ENCODE data around the gene CEPT1.

The CEPT1 gene

DNA sequence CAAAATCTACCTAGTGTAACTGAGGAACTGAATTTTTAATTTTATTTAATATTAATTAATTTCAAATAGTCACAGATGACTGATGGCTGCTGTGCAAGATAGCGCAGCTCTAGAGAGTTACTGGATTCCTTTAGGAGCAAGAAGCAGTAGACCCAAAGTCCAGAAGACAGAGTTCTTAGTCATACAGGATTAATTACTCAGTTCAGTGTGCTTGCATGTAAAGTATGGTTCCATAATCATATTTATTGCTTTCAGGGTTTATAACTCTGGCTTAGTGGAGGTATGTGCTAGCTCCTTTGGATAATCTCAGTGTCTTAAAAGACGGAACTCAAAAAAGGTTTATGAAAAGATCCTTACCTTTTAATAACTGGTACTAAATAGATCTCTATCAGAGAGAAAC is 17.4 kb downstream of the CEPT1 start:
- no peak overlapping the region for H3K4me3 ChIP-seq (ENCODE audit: control insufficient read depth, low read depth, low read length)
- TF ChIP-seq, protein P1, sequence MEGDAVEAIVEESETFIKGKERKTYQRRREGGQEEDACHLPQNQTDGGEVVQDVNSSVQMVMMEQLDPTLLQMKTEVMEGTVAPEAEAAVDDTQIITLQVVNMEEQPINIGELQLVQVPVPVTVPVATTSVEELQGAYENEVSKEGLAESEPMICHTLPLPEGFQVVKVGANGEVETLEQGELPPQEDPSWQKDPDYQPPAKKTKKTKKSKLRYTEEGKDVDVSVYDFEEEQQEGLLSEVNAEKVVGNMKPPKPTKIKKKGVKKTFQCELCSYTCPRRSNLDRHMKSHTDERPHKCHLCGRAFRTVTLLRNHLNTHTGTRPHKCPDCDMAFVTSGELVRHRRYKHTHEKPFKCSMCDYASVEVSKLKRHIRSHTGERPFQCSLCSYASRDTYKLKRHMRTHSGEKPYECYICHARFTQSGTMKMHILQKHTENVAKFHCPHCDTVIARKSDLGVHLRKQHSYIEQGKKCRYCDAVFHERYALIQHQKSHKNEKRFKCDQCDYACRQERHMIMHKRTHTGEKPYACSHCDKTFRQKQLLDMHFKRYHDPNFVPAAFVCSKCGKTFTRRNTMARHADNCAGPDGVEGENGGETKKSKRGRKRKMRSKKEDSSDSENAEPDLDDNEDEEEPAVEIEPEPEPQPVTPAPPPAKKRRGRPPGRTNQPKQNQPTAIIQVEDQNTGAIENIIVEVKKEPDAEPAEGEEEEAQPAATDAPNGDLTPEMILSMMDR (IDR thresholded peaks at IDR 0.05; ENCODE audit: control insufficient read depth, insufficient read depth, low read depth, low read length, missing control alignments): no peak
- no peak for DNase-seq (ENCODE audit: low read depth)

DNA sequence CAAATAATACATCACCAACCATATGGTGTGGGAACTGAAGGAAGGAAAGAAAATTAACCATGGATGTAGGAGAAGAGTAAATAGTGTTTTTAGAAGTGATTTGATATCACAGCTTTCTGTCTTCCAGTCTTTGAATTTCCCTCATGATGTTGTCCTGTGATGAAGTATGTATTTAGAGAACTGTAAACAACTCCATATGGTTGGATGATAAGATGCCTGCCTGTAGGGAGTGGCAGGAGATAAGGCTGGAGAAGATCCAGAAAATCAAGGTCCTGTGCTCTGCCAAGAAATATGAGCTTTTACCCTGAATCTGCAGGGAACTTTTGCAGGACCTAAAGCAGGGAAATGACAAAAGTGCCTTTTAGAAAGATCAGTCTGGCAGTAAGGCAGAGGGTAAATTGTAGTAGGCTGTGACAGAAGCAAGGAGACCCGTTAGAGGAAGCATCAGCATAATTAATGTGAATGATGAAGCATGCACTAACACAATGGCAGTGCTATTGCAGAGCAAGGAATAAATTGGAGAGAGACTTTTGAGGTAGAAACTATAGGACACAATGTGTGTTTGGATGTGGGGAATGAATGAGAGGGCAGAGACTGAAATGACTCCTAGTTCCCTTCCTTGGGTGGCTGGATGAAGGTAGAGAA is 21.9 kb downstream of the CEPT1 start:
- no peak overlapping the region for H3K4me3 ChIP-seq (ENCODE audit: control insufficient read depth, low read depth, low read length)
- DNase-seq (ENCODE audit: low read depth): no peak
- TF ChIP-seq, protein P1 (IDR thresholded peaks at IDR 0.05; ENCODE audit: control insufficient read depth, insufficient read depth, low read depth, low read length, missing control alignments): no peak

DNA sequence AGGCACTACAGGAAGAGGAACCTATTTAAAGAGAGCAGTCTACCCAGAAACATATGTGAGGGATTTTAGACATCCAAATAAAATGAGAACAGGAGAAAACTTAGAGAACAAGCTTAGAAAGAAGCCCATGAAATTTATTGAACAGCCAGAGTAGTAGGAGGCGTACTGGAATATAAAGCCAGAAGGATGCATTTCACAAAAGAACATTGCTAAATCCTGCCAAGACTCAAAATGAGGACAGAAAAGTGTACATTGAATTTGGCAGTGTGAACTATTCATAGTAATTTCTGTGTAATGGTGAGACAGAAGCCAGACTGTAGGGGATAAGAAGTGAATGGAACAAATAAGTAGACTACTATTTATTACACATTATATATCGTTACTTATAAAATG is 22.5 kb downstream of the CEPT1 start:
- TF ChIP-seq, protein P1 (IDR thresholded peaks at IDR 0.05; ENCODE audit: control insufficient read depth, insufficient read depth, low read depth, low read length, missing control alignments): no peak
- DNase-seq (ENCODE audit: low read depth): no peak
- H3K4me3 ChIP-seq (ENCODE audit: control insufficient read depth, low read depth, low read length): no peak overlapping the region

DNA sequence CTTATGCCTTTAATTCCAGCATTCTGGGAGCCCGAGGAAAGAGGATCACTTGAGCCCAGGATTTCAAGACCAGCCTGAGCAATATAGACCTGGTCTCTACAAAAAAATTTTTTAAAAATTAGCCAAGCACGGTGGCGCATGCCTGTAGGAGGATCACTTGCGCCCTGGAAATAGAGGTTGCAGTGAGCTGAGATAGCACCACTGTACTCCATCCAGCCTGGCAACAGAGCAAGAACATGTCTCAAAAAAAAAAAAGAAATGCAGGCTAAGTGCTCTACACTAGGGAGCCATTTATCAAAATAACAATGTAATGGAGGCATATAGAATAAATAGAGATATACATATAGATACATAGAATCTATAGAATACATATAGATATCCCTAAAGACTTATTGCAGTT is 23.3 kb downstream of the CEPT1 start:
- DNase-seq (ENCODE audit: low read depth): no peak
- H3K4me3 ChIP-seq (ENCODE audit: control insufficient read depth, low read depth, low read length): no peak overlapping the region
- TF ChIP-seq, protein P1 (IDR thresholded peaks at IDR 0.05; ENCODE audit: control insufficient read depth, insufficient read depth, low read depth, low read length, missing control alignments): no peak

DNA sequence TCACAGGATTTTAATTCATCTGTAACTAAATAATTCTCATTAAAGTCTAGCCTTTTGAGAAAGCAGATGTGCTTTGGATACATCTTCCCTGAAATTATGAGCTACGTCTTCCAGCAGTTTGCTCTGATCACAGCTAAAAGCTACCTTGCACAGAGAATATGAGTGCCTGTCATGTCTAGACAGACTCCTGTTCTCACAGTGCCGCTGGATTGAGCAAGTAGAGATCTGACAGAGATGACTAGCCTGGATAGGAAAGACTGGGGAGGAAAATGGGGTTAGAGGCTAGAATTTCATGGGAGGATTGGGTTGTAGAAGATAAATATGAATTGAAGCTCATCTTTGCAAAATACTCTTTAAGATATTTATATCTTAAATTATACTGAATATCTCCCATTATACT is 24.1 kb downstream of the CEPT1 start:
- no peak overlapping the region for H3K4me3 ChIP-seq (ENCODE audit: control insufficient read depth, low read depth, low read length)
- TF ChIP-seq, protein P1 (IDR thresholded peaks at IDR 0.05; ENCODE audit: control insufficient read depth, insufficient read depth, low read depth, low read length, missing control alignments): no peak
- DNase-seq (ENCODE audit: low read depth): no peak

DNA sequence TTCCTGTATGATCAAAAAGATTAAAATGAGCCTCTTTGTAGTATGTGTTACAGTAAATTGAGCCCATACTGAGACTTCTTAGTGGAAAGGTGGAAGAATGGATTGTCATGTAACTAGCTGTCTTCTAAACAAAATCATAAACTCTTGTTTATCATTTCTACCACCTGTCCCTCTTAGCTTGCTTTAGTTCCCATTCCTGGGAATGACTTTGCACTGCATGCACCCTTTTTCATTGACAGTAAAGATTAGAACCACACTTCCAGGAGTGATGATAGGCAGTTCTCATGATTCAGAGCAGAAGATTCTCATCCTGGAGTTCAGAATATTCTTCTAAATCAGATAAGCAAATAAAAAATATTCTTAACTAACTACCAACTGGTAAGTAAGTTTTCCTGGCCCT is 32.4 kb downstream of the CEPT1 start:
- DNase-seq (ENCODE audit: low read depth): no peak
- TF ChIP-seq, protein P1 (IDR thresholded peaks at IDR 0.05; ENCODE audit: control insufficient read depth, insufficient read depth, low read depth, low read length, missing control alignments): no peak
- H3K4me3 ChIP-seq (ENCODE audit: control insufficient read depth, low read depth, low read length): no peak overlapping the region

DNA sequence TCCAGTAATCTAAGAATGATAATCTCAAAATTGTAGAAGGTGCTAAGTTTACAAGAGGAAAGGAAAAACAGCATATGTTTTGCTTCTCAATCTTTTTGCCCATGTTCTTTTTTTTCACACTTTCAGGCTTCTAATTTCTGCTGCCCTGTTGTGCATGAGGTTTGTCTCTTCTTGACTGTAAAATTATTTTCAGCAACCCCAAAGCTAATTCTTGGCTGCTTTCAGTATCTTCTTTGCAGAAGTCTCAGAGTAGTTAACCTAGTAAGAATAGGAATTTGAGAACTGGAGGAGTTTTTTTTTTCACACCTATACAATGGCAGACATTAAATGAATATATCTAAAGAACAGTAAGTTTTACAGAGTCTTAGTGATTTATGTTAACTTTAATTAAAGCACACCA is 34.0 kb downstream of the CEPT1 start:
- no peak overlapping the region for H3K4me3 ChIP-seq (ENCODE audit: control insufficient read depth, low read depth, low read length)
- DNase-seq (ENCODE audit: low read depth): no peak
- TF ChIP-seq, protein P1 (IDR thresholded peaks at IDR 0.05; ENCODE audit: control insufficient read depth, insufficient read depth, low read depth, low read length, missing control alignments): no peak
